Measurements from ENCODE around the gene DIPK2A.

DNA sequence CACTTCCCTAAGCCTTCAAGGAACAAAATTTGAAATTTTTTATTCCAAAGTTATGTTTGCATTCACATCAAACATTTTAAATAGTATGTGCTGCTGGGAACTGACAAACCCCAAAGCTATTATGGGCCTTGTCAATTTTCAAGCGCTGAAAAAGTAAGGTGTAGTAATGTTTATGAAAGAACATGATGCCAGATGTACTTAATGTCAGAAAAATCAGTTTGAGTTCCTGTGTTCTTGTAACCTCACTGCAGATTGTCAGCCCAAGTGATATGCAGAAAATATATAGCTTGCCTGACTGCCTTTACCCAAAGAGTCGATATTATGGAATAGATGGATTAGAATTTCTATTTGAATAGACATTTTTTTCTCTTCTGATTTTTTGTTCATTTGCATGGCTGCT is 20.8 kb upstream of the DIPK2A start:
- TF ChIP-seq, protein P1, sequence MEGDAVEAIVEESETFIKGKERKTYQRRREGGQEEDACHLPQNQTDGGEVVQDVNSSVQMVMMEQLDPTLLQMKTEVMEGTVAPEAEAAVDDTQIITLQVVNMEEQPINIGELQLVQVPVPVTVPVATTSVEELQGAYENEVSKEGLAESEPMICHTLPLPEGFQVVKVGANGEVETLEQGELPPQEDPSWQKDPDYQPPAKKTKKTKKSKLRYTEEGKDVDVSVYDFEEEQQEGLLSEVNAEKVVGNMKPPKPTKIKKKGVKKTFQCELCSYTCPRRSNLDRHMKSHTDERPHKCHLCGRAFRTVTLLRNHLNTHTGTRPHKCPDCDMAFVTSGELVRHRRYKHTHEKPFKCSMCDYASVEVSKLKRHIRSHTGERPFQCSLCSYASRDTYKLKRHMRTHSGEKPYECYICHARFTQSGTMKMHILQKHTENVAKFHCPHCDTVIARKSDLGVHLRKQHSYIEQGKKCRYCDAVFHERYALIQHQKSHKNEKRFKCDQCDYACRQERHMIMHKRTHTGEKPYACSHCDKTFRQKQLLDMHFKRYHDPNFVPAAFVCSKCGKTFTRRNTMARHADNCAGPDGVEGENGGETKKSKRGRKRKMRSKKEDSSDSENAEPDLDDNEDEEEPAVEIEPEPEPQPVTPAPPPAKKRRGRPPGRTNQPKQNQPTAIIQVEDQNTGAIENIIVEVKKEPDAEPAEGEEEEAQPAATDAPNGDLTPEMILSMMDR (conservative IDR thresholded peaks at IDR 0.05; ENCODE audit: low read depth, low read length), result no peak
- TF ChIP-seq CEBPB (IDR thresholded peaks at IDR 0.05; ENCODE audit: low read depth, low read length), result no peak
- TF ChIP-seq RAD21 (IDR thresholded peaks at IDR 0.05; ENCODE audit: low read length), result no peak
- TF ChIP-seq POLR2A (IDR thresholded peaks at IDR 0.05; ENCODE audit: low read depth, low read length), result no peak

Data from IMR-90 (cell line).